Measurements from ENCODE around the gene RIC3. TPM values are rescaled to one million over a fixed set of nuclear protein-coding genes. Genes with fewer than 3 reads are reported as not detected.

RIC3 gene
- total RNA-seq, 1 experiment from 2014 or later: not detected

- no peaks in the 10 kb centered on the region for H3K36me3 ChIP-seq (ENCODE audit: insufficient read depth, low read length, poor library complexity, severe bottlenecking)
- POLR2A ChIA-PET (ENCODE audit: low non-redundant PET): no interaction called here
These were observed 107.8 kb downstream of the RIC3 start for GRCh38 chr11:8060801-8061554.

GRCh38 chr11:8060146-8060719 is 108.6 kb downstream of the RIC3 start:
- H3K4me1 ChIP-seq (ENCODE audit: insufficient read depth, low read length, poor library complexity, severe bottlenecking): no peaks in the 10 kb centered on the region
- H3K27me3 ChIP-seq (replicated peaks; ENCODE audit: insufficient read depth, low read depth, low read length, poor library complexity): no peaks in the 10 kb centered on the region
- no peak overlapping the region for H3K27ac ChIP-seq (ENCODE audit: low read depth, low read length, poor library complexity, severe bottlenecking)
- DNase-seq (ENCODE audit: low spot score): no peak
- H3K9me3 ChIP-seq (ENCODE audit: low read depth, low read length, poor library complexity, severe bottlenecking): no peaks in the 10 kb centered on the region
- ChIA-PET CTCF (no interaction called here), POLR2A (ENCODE audit: low non-redundant PET) (no interaction called here)
- H3K4me3 ChIP-seq (ENCODE audit: low read depth, low read length, poor library complexity, severe bottlenecking): no peak overlapping the region
- intact Hi-C loops (cut with micrococcal nuclease; ENCODE audit: unreplicated experiment): no loop called here
- no peak for TF ChIP-seq CTCF (conservative IDR thresholded peaks at IDR 0.05; ENCODE audit: low read depth, low read length)
- no peak for TF ChIP-seq EZH2 (IDR thresholded peaks at IDR 0.05; ENCODE audit: borderline replicate concordance, low read depth, low read length, poor library complexity, severe bottlenecking)
- BruUV-seq (replicated peaks): no TSS peak
- no peaks in the 10 kb centered on the region for H3K36me3 ChIP-seq (ENCODE audit: insufficient read depth, low read length, poor library complexity, severe bottlenecking)

More at GRCh38 chr11:8060801-8061554, 107.8 kb downstream of the RIC3 start:
- H3K27ac ChIP-seq (ENCODE audit: low read depth, low read length, poor library complexity, severe bottlenecking): no peak overlapping the region
- TF ChIP-seq CTCF (conservative IDR thresholded peaks at IDR 0.05; ENCODE audit: low read depth, low read length): no peak
- no peak for TF ChIP-seq EZH2 (IDR thresholded peaks at IDR 0.05; ENCODE audit: borderline replicate concordance, low read depth, low read length, poor library complexity, severe bottlenecking)
- intact Hi-C loops (cut with micrococcal nuclease; ENCODE audit: unreplicated experiment): no loop called here
- no peaks in the 10 kb centered on the region for H3K9me3 ChIP-seq (ENCODE audit: low read depth, low read length, poor library complexity, severe bottlenecking)
- no peak for DNase-seq (ENCODE audit: low spot score)
- H3K27me3 ChIP-seq (replicated peaks; ENCODE audit: insufficient read depth, low read depth, low read length, poor library complexity): no peaks in the 10 kb centered on the region
- no peaks in the 10 kb centered on the region for H3K4me1 ChIP-seq (ENCODE audit: insufficient read depth, low read length, poor library complexity, severe bottlenecking)
- no TSS peak for BruUV-seq (replicated peaks)
- CTCF ChIA-PET: no interaction called here
- H3K4me3 ChIP-seq (ENCODE audit: low read depth, low read length, poor library complexity, severe bottlenecking): no peak overlapping the region

- TF ChIP-seq EZH2 (IDR thresholded peaks at IDR 0.05; ENCODE audit: borderline replicate concordance, low read depth, low read length, poor library complexity, severe bottlenecking) (no peak), CTCF (conservative IDR thresholded peaks at IDR 0.05; ENCODE audit: low read depth, low read length) (no peak)
- no TSS peak for BruUV-seq (replicated peaks)
- Histone ChIP-seq H3K4me3 (ENCODE audit: low read depth, low read length, poor library complexity, severe bottlenecking) (no peak overlapping the region), H3K36me3 (ENCODE audit: insufficient read depth, low read length, poor library complexity, severe bottlenecking) (no peaks in the 10 kb centered on the region), H3K4me1 (ENCODE audit: insufficient read depth, low read length, poor library complexity, severe bottlenecking) (no peaks in the 10 kb centered on the region), H3K27ac (ENCODE audit: low read depth, low read length, poor library complexity, severe bottlenecking) (no peak overlapping the region), H3K9me3 (ENCODE audit: low read depth, low read length, poor library complexity, severe bottlenecking) (no peaks in the 10 kb centered on the region), H3K27me3 (replicated peaks; ENCODE audit: insufficient read depth, low read depth, low read length, poor library complexity) (no peaks in the 10 kb centered on the region)
- intact Hi-C loops (cut with micrococcal nuclease; ENCODE audit: unreplicated experiment): no loop called here
- ChIA-PET CTCF (no interaction called here), POLR2A (ENCODE audit: low non-redundant PET) (no interaction called here)
- DNase-seq (ENCODE audit: low spot score): no peak
These were observed 109.2 kb downstream of the RIC3 start for GRCh38 chr11:8059571-8060011.
